ENCODE data around the gene RACK1.

DNA sequence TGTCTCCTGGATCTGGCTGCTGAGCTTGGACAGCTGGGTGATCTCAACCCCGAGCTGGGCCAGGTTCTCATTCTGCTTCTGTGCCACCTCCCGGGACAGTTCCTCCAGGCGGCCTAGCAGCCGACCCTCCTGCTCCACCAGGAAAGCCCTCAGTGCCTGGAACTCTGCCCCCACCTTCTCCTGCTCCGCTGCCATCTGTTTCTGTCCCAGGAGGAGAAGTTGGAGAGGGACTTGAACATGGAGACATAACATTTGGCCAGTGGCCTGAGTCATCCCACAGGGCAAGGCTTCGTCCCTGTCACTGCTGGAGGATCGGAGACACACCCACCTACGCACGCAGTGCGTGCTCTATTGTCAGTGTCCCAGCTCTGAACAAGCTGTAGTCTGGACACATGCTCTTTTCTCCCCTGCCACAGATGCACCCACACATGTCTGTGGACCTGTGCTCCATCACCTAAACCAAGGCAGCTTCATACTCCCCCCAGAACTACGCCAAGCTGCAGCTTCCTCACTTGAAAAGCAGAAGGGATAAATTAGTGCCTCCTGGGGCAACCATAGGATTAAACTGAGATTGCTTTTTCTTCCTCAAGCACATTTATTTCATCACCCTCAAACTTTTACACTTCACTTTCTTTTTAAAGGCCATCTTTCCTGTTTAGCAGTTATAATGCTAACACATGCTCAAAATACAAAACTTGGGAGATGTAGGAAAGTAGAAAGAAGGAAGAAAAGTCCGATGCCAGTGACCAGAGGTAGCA lies 43.6 kb downstream of the RACK1 start:
- TF ChIP-seq POLR2A (IDR thresholded peaks at IDR 0.05; ENCODE audit: low read depth, low read length) (no peak), POLR2AphosphoS5 (IDR thresholded peaks at IDR 0.05; ENCODE audit: low read depth, low read length) (no peak), TAF1 (IDR thresholded peaks at IDR 0.05; ENCODE audit: borderline replicate concordance, low read depth, low read length) (no peak)
